ENCODE measurements around the gene SLC6A17.

DNA sequence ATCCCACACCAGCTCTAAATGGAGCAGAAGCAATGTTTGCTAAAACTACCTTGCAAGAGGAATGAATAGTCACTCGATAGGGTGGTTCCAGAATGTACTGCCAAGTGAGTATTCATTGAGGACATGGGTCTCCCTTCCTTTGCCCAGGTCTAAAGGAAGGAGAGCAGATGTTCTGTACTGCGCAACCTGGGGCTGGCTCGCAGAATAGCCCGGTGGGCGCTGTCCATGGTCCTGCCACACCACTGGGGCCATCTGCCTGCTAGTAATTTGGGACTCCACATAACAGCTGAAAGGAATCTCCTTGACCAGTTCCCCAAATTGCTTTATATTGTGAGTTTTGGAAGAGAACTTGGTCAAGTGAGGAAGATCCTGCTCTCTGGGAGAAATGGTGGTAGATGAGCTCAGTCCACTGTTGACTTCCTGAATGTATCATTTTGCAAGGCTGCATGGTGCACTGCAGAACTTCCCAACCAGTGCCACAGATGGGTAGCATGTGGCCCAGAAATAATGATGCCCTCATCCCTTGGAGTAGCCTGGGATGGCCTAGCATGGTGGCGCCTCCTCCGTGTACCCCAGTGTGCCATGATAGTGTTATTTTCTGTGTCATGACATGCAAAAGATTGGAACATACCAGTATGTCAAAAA lies 5.7 kb downstream of the SLC6A17 start:
- TF ChIP-seq, protein P1, sequence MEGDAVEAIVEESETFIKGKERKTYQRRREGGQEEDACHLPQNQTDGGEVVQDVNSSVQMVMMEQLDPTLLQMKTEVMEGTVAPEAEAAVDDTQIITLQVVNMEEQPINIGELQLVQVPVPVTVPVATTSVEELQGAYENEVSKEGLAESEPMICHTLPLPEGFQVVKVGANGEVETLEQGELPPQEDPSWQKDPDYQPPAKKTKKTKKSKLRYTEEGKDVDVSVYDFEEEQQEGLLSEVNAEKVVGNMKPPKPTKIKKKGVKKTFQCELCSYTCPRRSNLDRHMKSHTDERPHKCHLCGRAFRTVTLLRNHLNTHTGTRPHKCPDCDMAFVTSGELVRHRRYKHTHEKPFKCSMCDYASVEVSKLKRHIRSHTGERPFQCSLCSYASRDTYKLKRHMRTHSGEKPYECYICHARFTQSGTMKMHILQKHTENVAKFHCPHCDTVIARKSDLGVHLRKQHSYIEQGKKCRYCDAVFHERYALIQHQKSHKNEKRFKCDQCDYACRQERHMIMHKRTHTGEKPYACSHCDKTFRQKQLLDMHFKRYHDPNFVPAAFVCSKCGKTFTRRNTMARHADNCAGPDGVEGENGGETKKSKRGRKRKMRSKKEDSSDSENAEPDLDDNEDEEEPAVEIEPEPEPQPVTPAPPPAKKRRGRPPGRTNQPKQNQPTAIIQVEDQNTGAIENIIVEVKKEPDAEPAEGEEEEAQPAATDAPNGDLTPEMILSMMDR (IDR thresholded peaks at IDR 0.05; ENCODE audit: insufficient read depth, low read depth, low read length), result no peak
- TF ChIP-seq EZH2 (IDR thresholded peaks at IDR 0.05; ENCODE audit: insufficient read depth, low read length), result no peak

All from astrocyte (in vitro differentiated cells and primary cell).